ENCODE data around the gene CD99L2.

CD99L2 gene, protein sequence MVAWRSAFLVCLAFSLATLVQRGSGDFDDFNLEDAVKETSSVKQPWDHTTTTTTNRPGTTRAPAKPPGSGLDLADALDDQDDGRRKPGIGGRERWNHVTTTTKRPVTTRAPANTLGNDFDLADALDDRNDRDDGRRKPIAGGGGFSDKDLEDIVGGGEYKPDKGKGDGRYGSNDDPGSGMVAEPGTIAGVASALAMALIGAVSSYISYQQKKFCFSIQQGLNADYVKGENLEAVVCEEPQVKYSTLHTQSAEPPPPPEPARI

GRCh38 chrX:150898343-150899190, at the start of gene CD99L2:
Gene CD99L2, minus strand, starts transcription at chrX:150898668. Its CDS starts 80 bp downstream, at chrX:150898588.
- DNase-seq, result peak; percentile 15 to 88 (median 80)

- DNase-seq, result no peak
Measured at GRCh38 chrX:150944233-150944632, 45.8 kb upstream of the CD99L2 start.

DNA sequence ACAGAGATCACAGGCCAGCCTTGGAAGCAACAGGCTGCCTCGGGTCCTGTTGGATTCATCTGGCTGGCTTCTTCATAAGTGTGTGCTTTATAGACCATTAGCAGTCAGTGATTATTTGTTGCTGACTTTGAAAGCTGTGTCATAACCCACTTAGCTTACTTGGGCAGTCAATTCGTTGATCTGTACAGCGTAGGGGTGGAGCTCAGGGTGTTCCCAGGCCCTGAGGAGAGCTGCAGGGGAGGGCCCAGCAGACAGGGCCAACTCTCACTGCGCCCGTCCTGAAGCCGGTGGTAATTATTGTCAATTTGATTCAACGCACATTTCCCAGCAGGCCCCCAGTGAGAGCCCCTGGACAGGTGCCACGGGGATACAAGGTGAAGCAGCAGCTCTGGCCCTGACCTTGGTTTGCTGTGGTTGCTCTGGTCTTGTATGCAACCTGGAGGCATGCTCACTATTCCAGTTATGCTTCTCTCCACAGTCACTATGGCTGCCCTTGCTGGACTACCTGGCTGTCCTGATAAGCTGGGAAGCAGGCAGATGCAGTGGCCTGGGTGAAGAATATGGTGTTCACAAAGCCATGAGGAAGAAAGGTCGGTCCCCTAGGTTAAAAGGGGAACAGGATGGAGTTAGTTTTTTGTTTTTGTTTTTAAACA, 44.6 kb upstream of the CD99L2 start:
- DNase-seq, result no peak

DNA sequence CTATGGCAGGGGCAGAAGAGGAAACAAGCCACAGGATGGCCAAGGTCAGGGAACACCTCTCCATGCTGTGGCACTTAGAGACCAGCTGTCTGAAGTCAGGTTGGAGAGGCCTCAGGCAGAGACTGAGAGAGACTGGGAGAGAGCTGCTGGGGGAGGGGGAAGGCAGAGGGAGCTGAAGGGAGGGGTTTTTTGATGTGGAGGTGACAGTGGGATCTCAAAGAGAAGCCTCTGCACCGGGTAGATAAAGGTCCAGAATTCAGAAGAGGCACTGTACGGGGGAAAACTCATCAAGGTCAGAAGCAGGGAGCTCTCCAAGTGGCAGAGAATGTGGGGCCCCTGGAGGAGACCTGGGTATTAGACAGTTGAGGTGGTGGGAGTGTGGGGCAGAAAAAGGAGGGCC, 43.1 kb upstream of the CD99L2 start:
- DNase-seq, result no peak

DNA sequence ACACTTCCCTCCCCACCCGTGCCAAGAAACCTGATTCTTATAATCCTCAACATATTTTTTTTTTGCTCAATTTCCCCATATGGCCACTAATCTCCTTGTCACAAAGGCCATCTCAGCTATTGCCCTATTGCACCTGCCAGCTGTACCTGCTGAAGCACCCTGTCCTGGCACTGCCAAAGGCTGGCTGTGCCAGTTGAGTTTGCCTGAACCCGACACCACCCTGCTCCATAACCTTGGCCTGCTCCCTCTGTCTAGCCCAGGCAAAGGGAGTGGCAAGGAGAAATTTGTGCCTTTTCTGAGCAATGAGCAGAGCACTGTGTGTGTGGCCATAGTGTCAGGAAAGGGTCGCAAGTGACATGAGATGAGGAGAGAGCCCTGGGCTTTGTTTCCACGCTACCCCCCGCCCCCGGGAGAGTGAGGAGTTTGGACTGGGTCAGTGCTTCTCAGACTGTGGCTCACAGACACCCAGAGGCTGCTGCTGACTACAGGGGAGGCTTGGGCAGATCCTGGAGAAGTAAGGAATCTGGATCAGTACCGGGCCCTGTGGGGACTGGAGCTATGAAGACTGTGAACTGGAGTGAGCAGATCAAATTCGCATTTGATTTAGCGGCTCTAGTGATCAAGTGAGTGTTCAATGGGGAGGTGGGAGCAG, 42.5 kb upstream of the CD99L2 start:
- DNase-seq, result no peak

- DNase-seq, result no peak
Measured at GRCh38 chrX:150936556-150936955, 38.1 kb upstream of the CD99L2 start.

DNA sequence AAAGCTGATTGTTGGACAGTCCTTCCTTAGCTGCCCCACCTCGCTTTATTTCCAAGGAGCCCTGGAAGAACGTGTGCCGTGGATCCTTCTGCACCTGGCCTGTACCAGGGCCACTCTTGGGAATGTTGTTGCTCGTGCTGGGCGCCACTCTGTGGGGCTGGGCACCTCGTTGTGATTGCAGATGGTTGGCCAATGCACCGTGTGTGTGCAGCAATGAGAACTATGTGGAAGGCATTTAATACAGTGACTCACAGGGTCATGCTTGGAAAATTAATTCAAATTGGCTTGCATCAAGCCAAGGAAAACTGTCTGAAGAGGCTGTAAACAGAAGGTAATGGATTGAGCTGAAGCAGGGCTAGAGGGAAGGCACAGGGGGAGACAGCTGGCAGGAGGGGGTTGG, 37.0 kb upstream of the CD99L2 start:
- peak in 1 of 14 donors; percentile 46 for DNase-seq

DNA sequence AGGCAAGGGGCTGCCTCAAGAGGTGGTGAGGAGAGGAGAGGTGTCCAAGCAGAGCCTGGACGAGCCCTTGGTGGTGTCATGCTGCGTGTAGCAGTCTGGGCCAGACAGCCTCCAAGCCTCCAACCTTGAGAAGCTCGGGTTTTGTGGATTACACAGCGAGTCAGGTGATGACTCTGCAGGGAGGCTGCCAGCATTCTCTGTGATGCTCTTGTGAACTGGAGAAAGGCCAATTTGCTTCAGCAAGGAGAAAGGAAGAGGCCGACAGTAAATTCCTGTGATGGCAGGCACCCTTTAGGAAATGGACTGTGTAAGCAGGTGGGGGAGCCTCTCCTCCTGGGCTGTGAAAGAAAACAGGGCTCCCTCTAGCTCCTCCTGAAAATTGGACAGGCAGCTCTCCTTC, 36.0 kb upstream of the CD99L2 start:
- peak in 2 of 14 donors; percentile 3 to 67 for DNase-seq

- DNase-seq, result no peak
Measured at GRCh38 chrX:150933945-150934350, 35.5 kb upstream of the CD99L2 start.

DNA sequence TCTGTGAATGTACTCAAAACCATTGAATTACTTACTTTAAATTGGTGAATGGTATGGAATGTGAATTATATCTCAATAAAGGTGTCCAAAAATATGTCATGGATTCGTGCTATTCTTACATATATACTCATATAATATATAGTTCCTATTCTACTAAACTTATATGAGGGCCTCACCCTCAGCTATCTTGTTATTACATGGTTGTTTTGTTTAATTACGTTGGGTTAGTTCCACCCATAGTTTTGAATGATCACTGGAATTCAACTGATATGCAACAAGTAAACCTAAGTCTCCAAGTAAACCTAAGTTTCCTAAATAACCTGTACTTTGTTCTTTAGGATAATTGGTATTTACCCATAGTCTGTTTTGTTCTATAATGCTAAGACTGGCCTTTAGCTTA, 30.6 kb upstream of the CD99L2 start:
- DNase-seq, result no peak

- DNase-seq, result peak in 1 of 14 donors; percentile 30
Measured at GRCh38 chrX:150926791-150927190, 28.3 kb upstream of the CD99L2 start.

DNA sequence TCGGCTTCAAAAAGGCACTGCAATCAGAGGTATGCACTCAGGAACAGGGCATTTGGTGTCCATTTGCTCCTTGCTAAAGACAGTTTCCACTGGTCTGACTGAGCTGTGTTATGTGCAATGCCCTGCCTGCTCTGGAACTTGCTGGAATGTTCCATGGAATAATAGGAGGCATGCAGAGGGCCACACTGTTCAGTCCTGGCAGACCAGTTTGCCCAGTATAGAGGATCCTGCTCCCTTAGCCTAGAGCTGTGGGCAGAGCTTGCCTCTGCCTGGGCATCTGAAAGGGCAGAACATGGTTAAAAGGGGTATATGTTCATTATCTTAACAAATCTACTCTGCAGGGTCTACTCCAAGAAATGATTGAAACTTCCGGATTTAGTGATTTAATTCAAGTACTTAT, 27.8 kb upstream of the CD99L2 start:
- DNase-seq, result no peak

GRCh38 chrX:150919401-150919800, 20.9 kb upstream of the CD99L2 start:
- no peak for DNase-seq

DNA sequence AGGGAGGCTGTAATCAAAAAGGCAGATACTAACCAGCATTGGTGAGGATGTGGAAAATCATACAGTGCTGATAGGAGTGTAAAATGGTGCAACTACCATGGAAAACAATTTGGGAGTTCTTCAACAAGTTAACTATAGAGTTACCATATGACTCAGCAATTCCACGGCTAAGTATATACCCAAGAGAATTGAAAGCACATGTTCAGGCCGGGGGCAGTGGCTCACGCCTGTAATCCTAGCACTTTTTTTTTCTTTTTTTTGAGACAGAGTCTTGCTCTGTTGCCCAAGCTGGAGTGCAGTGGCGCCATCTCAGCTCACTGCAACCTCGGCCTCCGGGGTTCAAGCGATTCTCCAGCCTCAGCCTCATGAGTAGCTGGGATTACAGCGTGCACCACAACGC, 15.0 kb upstream of the CD99L2 start:
- no peak for DNase-seq

DNA sequence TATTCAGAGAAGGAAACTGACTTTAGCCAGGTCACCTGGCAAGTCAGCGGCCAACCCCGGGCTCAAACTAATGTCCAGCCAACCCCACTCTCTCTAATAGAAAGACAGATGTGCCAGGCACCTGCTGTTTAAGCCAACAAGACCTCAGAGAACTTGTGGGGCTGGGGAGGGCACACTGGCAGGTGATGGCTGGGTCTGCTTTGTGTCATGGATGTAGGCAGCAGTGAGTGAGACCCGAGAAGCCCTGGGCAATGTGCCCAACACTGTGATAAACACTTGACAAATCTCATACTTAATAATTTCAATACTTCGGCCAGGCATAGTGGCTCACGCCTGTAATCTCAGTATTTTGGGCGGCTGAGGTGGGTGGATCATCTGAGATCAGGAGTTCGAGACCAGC, 9.0 kb upstream of the CD99L2 start:
- no peak for DNase-seq

- no peak for DNase-seq
Measured at GRCh38 chrX:150906694-150907093, 8.2 kb upstream of the CD99L2 start.

GRCh38 chrX:150905293-150905692, 6.8 kb upstream of the CD99L2 start:
- no peak for DNase-seq

- DNase-seq, result no peak
Measured at GRCh38 chrX:150903110-150903508, 4.6 kb upstream of the CD99L2 start.

GRCh38 chrX:150902434-150903109, 4.1 kb upstream of the CD99L2 start:
- no peak for DNase-seq

DNA sequence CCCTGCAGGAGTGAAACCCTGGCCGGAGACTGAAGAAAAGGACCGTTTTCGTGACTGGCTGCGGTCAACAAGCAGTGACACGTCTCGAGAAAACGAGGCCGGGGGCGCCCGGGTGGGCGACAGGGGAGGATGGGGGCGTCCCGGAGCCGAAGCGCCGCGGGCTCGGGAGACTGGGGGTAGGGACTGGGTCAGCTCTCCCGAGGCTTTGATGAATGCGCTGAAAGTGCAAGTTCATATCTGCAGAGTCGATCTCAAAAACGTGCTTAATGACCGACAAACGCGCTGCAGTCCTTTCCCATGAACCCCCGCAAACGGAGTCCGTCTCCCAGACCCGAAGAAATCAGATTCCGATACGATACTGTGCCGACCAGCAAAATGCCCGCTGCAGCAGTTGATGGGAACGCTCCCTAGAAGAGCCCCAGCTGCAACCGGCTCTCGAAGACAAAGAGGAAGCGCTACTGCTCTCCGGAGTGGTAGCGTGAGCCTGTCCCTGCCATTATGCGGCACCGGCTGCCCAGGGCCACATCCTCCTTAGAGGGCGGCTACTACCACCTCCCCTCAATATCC, 806 bp upstream of the CD99L2 start:
- DNase-seq, result peak in 10 of 14 donors; percentile 4 to 34 (median 20)

- DNase-seq, result peak in 1 of 14 donors; percentile 38
Measured at GRCh38 chrX:150897421-150898320, 797 bp downstream of the CD99L2 start.
